GM23338 (cell line): ENCODE results near the gene MTCL1. TPM values are rescaled to one million over a fixed set of nuclear protein-coding genes. Genes with fewer than 3 reads are reported as not detected.

Experiments used
- ATAC-seq: fragments of 200-7000 bp; cut with Tn5 transposase; 3 replicates; pipeline ENCODE4 v1.9.1; 2020
- DNase-seq: peaks from one replicate; pipeline ENCODE4 v3.0.0-alpha.2; 2015; ENCODE audit warnings: low spot score
- H2AFZ ChIP-seq: fragments of 200-600 bp; sonication (generic); 2 replicates; pipeline ENCODE4 v1.8.0; 2016; ENCODE audit warnings: antibody characterized with exemption, mild to moderate bottlenecking, moderate library complexity
- H3F3A ChIP-seq: fragments of 200-600 bp; sonication (generic); replicated peaks from 2 replicates; pipeline ENCODE4 v1.8.0; 2017; ENCODE audit warnings: antibody characterized with exemption, mixed run types, low read depth
- H3K27ac ChIP-seq: fragments of 200-600 bp; sonication (generic); 2 replicates; pipeline ENCODE4 v1.6.1; 2016; ENCODE audit warnings: low read depth
- H3K27me3 ChIP-seq: fragments of 200-600 bp; sonication (generic); 2 replicates; pipeline ENCODE4 v1.8.0; 2016; ENCODE audit warnings: mild to moderate bottlenecking, mixed run types, moderate library complexity; ENCODE audit not compliant: insufficient read depth
- H3K36me3 ChIP-seq: fragments of 200-600 bp; sonication (generic); 2 replicates; pipeline ENCODE4 v1.8.0; 2016; ENCODE audit warnings: mild to moderate bottlenecking; ENCODE audit not compliant: insufficient read depth
- H3K4me1 ChIP-seq: fragments of 200-600 bp; sonication (generic); 2 replicates; pipeline ENCODE4 v1.8.0; 2016; ENCODE audit warnings: mild to moderate bottlenecking, moderate library complexity; ENCODE audit not compliant: insufficient read depth
- H3K4me2 ChIP-seq: fragments of 200-600 bp; sonication (generic); 2 replicates; pipeline ENCODE4 v1.7.1; 2017; ENCODE audit warnings: mixed run types
- H3K4me3 ChIP-seq: fragments of 200-600 bp; sonication (generic); 2 replicates; pipeline ENCODE4 v1.6.1; 2016; ENCODE audit warnings: mixed run types
- H3K79me2 ChIP-seq: fragments of 200-600 bp; sonication (generic); replicated peaks from 2 replicates; pipeline ENCODE4 v1.8.0; 2017; ENCODE audit warnings: mild to moderate bottlenecking; ENCODE audit not compliant: insufficient read depth
- H3K9me2 ChIP-seq: fragments of 200-600 bp; sonication (generic); 2 replicates; pipeline ENCODE4 v1.8.0; 2017; ENCODE audit not compliant: insufficient read depth
- H4K20me1 ChIP-seq: fragments of 200-600 bp; sonication (generic); replicated peaks from 2 replicates; pipeline ENCODE4 v1.8.0; 2017; ENCODE audit warnings: mild to moderate bottlenecking; ENCODE audit not compliant: insufficient read depth
- H3K27ac Mint-ChIP-seq: 2 replicates; pipeline ENCODE4 v1.8.0; 2020; ENCODE audit warnings: inconsistent platforms, mild to moderate bottlenecking, moderate library complexity, mixed read lengths
- H3K27me3 Mint-ChIP-seq: 3 replicates; pipeline ENCODE4 v1.8.0; 2022; ENCODE audit warnings: low read depth, mild to moderate bottlenecking, moderate library complexity, mixed read lengths, inconsistent platforms; ENCODE audit not compliant: insufficient read depth, poor library complexity
- H3K36me3 Mint-ChIP-seq: 3 replicates; pipeline ENCODE4 v1.8.0; 2021; ENCODE audit warnings: low read depth, mild to moderate bottlenecking, inconsistent platforms, moderate library complexity, mixed read lengths
- H3K4me1 Mint-ChIP-seq: 3 replicates; pipeline ENCODE4 v1.8.0; 2020; ENCODE audit warnings: mild to moderate bottlenecking, inconsistent platforms, mixed read lengths
- H3K4me3 Mint-ChIP-seq: 3 replicates; pipeline ENCODE4 v1.8.0; 2021; ENCODE audit warnings: moderate library complexity, mild to moderate bottlenecking, inconsistent platforms, mixed read lengths
- H3K9me3 Mint-ChIP-seq: 3 replicates; pipeline ENCODE4 v1.8.0; 2020; ENCODE audit warnings: moderate library complexity, mild to moderate bottlenecking, inconsistent platforms, mixed read lengths
- CREB1 ChIP-seq: fragments of 250-450 bp; sonication (Bioruptor Pico); IDR thresholded peaks from 2 replicates; pipeline ENCODE4 v1.5.0; 2020; ENCODE audit warnings: low read depth, mild to moderate bottlenecking, moderate library complexity
- ETS1 ChIP-seq: IDR thresholded peaks from 2 replicates; pipeline ENCODE4 v1.6.1; 2016; ENCODE audit warnings: antibody characterized with exemption
- EZH2 ChIP-seq: fragments of 200-600 bp; sonication (generic); IDR thresholded peaks from one replicate; pipeline ENCODE4 v1.8.0; 2017; ENCODE audit warnings: antibody characterized with exemption, mild to moderate bottlenecking, low read depth; ENCODE audit not compliant: unreplicated experiment
- EZH2phosphoT487 ChIP-seq: fragments of 200-600 bp; sonication (generic); IDR thresholded peaks from one replicate; pipeline ENCODE4 v1.8.1; 2018; ENCODE audit warnings: antibody characterized with exemption; ENCODE audit not compliant: unreplicated experiment
- JUNB ChIP-seq: IDR thresholded peaks from one replicate; pipeline ENCODE4 v1.6.1; 2016; ENCODE audit warnings: antibody characterized with exemption; ENCODE audit not compliant: unreplicated experiment
- NANOG ChIP-seq: IDR thresholded peaks from 2 replicates; pipeline ENCODE4 v1.6.1; 2016; ENCODE audit warnings: antibody characterized with exemption, borderline replicate concordance
- POLR2AphosphoS5 ChIP-seq: IDR thresholded peaks from 2 replicates; pipeline ENCODE4 v1.6.1; 2016; ENCODE audit warnings: antibody characterized with exemption, low read depth
- STAT1 ChIP-seq: IDR thresholded peaks from one replicate; pipeline ENCODE4 v1.6.1; 2016; ENCODE audit warnings: antibody characterized with exemption; ENCODE audit not compliant: unreplicated experiment
- ZNF114 ChIP-seq: fragments of 250-450 bp; sonication (Bioruptor Pico); IDR thresholded peaks from 2 replicates; pipeline ENCODE4 v1.5.0; 2020; ENCODE audit warnings: mild to moderate bottlenecking, moderate library complexity
- ZNF331 ChIP-seq: fragments of 250-450 bp; sonication (Bioruptor Pico); IDR thresholded peaks from 2 replicates; pipeline ENCODE4 v1.5.0; 2020; ENCODE audit warnings: low read depth, mild to moderate bottlenecking, moderate library complexity
- ZNF462 ChIP-seq: fragments of 250-450 bp; sonication (Bioruptor Pico); IDR thresholded peaks from 2 replicates; pipeline ENCODE4 v1.5.0; 2020; ENCODE audit warnings: mild to moderate bottlenecking, moderate library complexity
- polyA plus RNA-seq: library from polyadenylated mRNA; unstranded; fragments of >200 nt; fragmentation: Nextera tagmentation; extraction: Ambion mirVana; gene quantifications from 2 replicates; pipeline ENCODE4 v1.2.1, GENCODE V29; 2016
- total RNA-seq: library from RNA; depleted of rRNA; stranded (reverse); fragments of >200 nt; shearing (Covaris generic); gene quantifications from 2 replicates; pipeline ENCODE4 v1.2.3, GENCODE V29; 2014
- TF ChIP-seq, protein P1 (sequence below), 2 experiments: fragments of 200-600 bp in 1 of 2; sonication (generic) in 1 of 2; conservative IDR thresholded peaks; 2 replicates each; pipeline versions ENCODE4 v1.5.1 to v1.6.1; 2016 to 2017; ENCODE audit warnings: antibody characterized with exemption in 2 of 2, low read depth in 2 of 2, mild to moderate bottlenecking in 2 of 2, moderate library complexity in 1 of 2
- TF ChIP-seq, protein P2 (sequence below): IDR thresholded peaks from one replicate; pipeline ENCODE4 v1.6.1; 2018; ENCODE audit warnings: antibody characterized with exemption; ENCODE audit not compliant: unreplicated experiment

Gene MTCL1
- total and polyA plus RNA-seq, 2 experiments from 2014 or later, result 14.4 to 45.0 TPM

DNA sequence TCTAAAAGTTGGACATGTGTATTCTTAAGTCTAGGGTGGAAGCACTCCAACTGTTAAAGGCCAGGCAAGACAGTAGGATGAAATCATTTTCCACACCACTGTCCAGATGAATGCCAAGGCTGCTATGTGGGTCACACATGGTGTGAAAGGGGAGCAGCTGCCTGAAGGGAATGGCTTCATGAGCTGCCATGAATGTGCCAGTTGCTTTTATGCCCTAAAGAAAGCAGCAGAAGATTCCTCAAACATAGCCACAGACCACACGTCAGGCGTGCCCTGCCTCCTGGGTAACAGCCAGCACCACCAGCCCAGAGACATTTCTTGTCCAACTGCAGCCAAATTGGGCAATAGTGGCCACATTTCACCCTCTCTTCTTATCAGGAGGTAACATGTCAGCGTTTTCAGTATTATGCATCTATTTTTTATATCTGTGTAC is 130.2 kb downstream of the MTCL1 start:
- peaks cover 4% of the 10 kb centered on the region for H3K4me1 Mint-ChIP-seq
- Histone ChIP-seq H3K4me2 (no peak overlapping the region), H3K4me3 (no peak overlapping the region), H3K27ac (no peak overlapping the region), H3K36me3 (peaks cover 7% of the 10 kb centered on the region; the same call in 1 of the 2 replicates), H3K9me2 (no peaks in the 10 kb centered on the region), H3K79me2 (no peaks in the 10 kb centered on the region), H3K4me1 (no peaks in the 10 kb centered on the region), H4K20me1 (no peaks in the 10 kb centered on the region), H3F3A (no peaks in the 10 kb centered on the region), H3K27me3 (no peaks in the 10 kb centered on the region), H2AFZ (no peak overlapping the region)
- H3K9me3 Mint-ChIP-seq, result peaks cover 29% of the 10 kb centered on the region
- ATAC-seq (no peak), DNase-seq (no peak)
- TF ChIP-seq ZNF462 (CRISPR knock-in tag), result no peak
- TF ChIP-seq ETS1, result no peak
- no peak for TF ChIP-seq ZNF331 (CRISPR knock-in tag)
- no peak for TF ChIP-seq POLR2AphosphoS5
- TF ChIP-seq NANOG, result no peak
- TF ChIP-seq CREB1 (CRISPR knock-in tag), result no peak
- TF ChIP-seq, protein P1, sequence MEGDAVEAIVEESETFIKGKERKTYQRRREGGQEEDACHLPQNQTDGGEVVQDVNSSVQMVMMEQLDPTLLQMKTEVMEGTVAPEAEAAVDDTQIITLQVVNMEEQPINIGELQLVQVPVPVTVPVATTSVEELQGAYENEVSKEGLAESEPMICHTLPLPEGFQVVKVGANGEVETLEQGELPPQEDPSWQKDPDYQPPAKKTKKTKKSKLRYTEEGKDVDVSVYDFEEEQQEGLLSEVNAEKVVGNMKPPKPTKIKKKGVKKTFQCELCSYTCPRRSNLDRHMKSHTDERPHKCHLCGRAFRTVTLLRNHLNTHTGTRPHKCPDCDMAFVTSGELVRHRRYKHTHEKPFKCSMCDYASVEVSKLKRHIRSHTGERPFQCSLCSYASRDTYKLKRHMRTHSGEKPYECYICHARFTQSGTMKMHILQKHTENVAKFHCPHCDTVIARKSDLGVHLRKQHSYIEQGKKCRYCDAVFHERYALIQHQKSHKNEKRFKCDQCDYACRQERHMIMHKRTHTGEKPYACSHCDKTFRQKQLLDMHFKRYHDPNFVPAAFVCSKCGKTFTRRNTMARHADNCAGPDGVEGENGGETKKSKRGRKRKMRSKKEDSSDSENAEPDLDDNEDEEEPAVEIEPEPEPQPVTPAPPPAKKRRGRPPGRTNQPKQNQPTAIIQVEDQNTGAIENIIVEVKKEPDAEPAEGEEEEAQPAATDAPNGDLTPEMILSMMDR (conservative IDR thresholded peaks at IDR 0.05; ENCODE audit: low read depth in 2 of 2), result no peak
- TF ChIP-seq, protein P2, sequence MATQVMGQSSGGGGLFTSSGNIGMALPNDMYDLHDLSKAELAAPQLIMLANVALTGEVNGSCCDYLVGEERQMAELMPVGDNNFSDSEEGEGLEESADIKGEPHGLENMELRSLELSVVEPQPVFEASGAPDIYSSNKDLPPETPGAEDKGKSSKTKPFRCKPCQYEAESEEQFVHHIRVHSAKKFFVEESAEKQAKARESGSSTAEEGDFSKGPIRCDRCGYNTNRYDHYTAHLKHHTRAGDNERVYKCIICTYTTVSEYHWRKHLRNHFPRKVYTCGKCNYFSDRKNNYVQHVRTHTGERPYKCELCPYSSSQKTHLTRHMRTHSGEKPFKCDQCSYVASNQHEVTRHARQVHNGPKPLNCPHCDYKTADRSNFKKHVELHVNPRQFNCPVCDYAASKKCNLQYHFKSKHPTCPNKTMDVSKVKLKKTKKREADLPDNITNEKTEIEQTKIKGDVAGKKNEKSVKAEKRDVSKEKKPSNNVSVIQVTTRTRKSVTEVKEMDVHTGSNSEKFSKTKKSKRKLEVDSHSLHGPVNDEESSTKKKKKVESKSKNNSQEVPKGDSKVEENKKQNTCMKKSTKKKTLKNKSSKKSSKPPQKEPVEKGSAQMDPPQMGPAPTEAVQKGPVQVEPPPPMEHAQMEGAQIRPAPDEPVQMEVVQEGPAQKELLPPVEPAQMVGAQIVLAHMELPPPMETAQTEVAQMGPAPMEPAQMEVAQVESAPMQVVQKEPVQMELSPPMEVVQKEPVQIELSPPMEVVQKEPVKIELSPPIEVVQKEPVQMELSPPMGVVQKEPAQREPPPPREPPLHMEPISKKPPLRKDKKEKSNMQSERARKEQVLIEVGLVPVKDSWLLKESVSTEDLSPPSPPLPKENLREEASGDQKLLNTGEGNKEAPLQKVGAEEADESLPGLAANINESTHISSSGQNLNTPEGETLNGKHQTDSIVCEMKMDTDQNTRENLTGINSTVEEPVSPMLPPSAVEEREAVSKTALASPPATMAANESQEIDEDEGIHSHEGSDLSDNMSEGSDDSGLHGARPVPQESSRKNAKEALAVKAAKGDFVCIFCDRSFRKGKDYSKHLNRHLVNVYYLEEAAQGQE, result no peak
- no peak for TF ChIP-seq ZNF114
- TF ChIP-seq JUNB, result no peak
- TF ChIP-seq EZH2phosphoT487, result no peak
- TF ChIP-seq STAT1, result no peak
- TF ChIP-seq EZH2, result no peak
- no peak overlapping the region for H3K4me3 Mint-ChIP-seq
- peaks cover 36% of the 10 kb centered on the region for H3K36me3 Mint-ChIP-seq
- peaks cover 3% of the 10 kb centered on the region for H3K27me3 Mint-ChIP-seq
- no peak overlapping the region for H3K27ac Mint-ChIP-seq
